ENCODE measurements around the gene AUTS2.

The AUTS2 gene

GRCh38 chr7:70434821-70435220 lies 836.5 kb downstream of the AUTS2 start:
- in situ Hi-C loops (cut with MboI; ENCODE audit: low pct_unique_long_range_greater_than_20kb, low sequenced_read_pairs): no loop called here

GRCh38 chr7:70435634-70436033 lies 837.4 kb downstream of the AUTS2 start:
- in situ Hi-C loops (cut with MboI; ENCODE audit: low pct_unique_long_range_greater_than_20kb, low sequenced_read_pairs): no loop called here
- DNase-seq: no peak

More at GRCh38 chr7:70434821-70435220, 836.5 kb downstream of the AUTS2 start:
- DNase-seq: no peak

- in situ Hi-C loops (cut with MboI; ENCODE audit: low pct_unique_long_range_greater_than_20kb, low sequenced_read_pairs): no loop called here
- no peak for DNase-seq
These were observed 838.6 kb downstream of the AUTS2 start for GRCh38 chr7:70436790-70437350.

DNA sequence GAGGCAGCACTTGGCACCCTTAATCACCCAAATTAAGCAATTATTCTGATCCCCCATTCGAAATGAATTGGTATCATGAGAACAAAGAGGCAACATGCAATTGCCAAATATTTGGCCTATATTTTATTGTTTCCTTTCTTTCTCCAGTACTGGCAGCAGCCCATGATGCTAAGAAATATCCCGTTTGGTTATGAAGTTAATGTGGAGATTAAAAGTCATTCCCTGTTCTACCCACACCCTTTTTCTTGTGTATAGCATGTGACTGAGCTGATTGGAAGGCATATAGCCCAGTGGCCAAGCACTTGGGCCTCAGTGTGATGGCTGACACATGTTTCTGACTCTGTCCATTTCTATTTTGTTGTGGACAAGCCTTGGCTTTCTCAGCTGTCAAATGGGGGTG lies 841.4 kb downstream of the AUTS2 start:
- in situ Hi-C loops (cut with MboI; ENCODE audit: low pct_unique_long_range_greater_than_20kb, low sequenced_read_pairs): no loop called here
- no peak for DNase-seq

DNA sequence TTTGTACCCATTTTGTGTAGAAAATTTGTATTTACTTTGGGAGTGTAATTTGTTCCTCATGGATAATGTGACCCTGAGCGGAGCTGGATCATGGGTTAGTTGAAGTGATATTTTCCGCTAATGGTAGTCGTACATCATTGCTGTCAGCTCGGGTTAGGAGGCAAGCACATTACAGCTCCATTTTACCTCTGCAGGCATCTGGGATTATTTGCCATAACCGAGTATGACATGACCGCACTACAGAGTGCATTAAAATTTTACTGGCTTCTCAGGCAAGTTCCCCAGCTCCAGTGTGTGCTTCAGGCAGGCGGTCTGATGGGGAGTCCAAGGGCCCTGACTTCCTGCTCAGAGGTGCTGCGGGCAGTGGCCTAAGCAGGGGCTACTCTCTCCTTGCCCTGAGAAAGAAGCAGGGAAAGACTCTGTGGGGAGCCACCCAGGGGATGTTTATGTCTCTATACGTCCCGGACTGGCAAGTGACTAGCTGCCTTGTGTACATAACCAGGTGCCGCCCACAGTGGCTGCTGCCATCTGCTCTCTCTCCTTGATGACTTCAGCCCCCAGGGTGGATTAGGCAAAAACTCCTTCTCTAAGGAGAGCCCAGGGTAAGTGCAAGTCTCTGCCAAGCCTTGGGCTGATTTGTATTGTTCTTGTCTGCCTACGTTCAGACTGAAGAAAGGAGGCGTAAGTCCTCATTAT lies 848.3 kb downstream of the AUTS2 start:
- in situ Hi-C loops (cut with MboI; ENCODE audit: low pct_unique_long_range_greater_than_20kb, low sequenced_read_pairs): no loop called here
- no peak for DNase-seq

- in situ Hi-C loops (cut with MboI; ENCODE audit: low pct_unique_long_range_greater_than_20kb, low sequenced_read_pairs): no loop called here
- DNase-seq: no peak
These were observed 850.1 kb downstream of the AUTS2 start for GRCh38 chr7:70448312-70448906.

DNA sequence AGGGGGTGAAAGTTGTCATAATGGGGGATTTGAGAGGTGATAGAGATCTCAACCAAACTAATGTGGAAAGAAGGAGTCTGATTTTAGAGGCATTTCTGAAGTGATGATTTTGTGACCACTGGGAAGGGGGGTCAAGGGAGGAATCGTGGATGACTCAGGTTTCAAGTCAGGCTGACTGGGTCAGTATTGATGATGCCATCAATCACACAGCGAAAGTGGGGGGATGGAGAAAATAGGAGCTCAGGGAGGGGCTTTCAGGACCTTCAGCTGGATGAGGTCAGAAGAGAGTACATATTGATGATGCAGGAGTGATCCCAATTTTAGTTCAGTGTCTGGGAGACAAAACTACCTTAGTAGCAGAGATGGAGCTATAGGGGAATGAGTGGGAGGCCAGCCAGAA lies 852.5 kb downstream of the AUTS2 start:
- in situ Hi-C loops (cut with MboI; ENCODE audit: low pct_unique_long_range_greater_than_20kb, low sequenced_read_pairs): no loop called here
- no peak for DNase-seq

DNA sequence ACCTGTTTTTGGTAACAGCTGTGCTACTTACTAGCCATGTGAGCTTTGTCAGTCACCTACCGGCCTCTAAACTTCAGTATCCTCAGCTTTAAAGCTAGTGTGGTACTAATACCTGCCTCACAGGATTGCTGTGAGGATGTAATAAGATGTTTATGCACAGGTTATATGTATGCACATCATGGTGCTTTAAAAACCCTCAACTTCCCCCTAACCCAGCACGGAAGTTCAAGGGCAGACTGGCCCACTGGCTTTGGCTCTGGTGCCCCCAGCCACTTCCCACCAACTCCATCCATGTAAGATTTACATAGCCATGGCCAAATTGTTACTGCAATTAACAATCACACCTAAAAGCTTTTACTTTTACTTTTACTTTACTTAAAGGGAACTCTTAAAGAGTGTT lies 857.6 kb downstream of the AUTS2 start:
- in situ Hi-C loops (cut with MboI; ENCODE audit: low pct_unique_long_range_greater_than_20kb, low sequenced_read_pairs): no loop called here
- no peak for DNase-seq

- in situ Hi-C loops (cut with MboI; ENCODE audit: low pct_unique_long_range_greater_than_20kb, low sequenced_read_pairs): no loop called here
- no peak for DNase-seq
These were observed 858.4 kb downstream of the AUTS2 start for GRCh38 chr7:70456719-70457118.

- DNase-seq: no peak
- in situ Hi-C loops (cut with MboI; ENCODE audit: low pct_unique_long_range_greater_than_20kb, low sequenced_read_pairs): no loop called here
These were observed 859.2 kb downstream of the AUTS2 start for GRCh38 chr7:70457482-70457881.

GRCh38 chr7:70457883-70458680 lies 859.8 kb downstream of the AUTS2 start:
- in situ Hi-C loops (cut with MboI; ENCODE audit: low pct_unique_long_range_greater_than_20kb, low sequenced_read_pairs): no loop called here
- no peak for DNase-seq

GRCh38 chr7:70458745-70459144 lies 860.5 kb downstream of the AUTS2 start:
- in situ Hi-C loops (cut with MboI; ENCODE audit: low pct_unique_long_range_greater_than_20kb, low sequenced_read_pairs): no loop called here
- DNase-seq: no peak

DNA sequence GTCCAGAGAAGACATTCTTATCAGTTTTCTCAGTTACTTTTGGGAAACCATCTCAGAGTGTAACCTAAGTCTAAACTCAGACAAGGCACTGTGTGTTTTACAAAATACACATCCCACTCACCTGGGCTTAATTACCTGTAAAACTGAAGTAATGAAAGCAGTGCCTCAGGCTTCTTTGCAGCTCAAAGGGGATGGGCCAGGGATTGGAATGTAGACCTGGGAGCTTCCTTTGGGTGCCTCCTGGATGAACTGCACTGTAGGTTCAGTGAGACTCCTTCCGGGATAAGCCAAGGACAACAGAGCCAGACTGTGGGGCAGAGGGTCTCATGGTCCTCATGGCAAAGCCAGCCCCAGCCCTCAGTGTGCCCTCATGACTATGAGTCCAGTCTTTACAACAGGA lies 861.3 kb downstream of the AUTS2 start:
- no peak for DNase-seq
- in situ Hi-C loops (cut with MboI; ENCODE audit: low pct_unique_long_range_greater_than_20kb, low sequenced_read_pairs): no loop called here

GRCh38 chr7:70460071-70460470 lies 861.8 kb downstream of the AUTS2 start:
- no peak for DNase-seq
- in situ Hi-C loops (cut with MboI; ENCODE audit: low pct_unique_long_range_greater_than_20kb, low sequenced_read_pairs): no loop called here

GRCh38 chr7:70460562-70460961 lies 862.3 kb downstream of the AUTS2 start:
- DNase-seq: no peak
- in situ Hi-C loops (cut with MboI; ENCODE audit: low pct_unique_long_range_greater_than_20kb, low sequenced_read_pairs): no loop called here

DNA sequence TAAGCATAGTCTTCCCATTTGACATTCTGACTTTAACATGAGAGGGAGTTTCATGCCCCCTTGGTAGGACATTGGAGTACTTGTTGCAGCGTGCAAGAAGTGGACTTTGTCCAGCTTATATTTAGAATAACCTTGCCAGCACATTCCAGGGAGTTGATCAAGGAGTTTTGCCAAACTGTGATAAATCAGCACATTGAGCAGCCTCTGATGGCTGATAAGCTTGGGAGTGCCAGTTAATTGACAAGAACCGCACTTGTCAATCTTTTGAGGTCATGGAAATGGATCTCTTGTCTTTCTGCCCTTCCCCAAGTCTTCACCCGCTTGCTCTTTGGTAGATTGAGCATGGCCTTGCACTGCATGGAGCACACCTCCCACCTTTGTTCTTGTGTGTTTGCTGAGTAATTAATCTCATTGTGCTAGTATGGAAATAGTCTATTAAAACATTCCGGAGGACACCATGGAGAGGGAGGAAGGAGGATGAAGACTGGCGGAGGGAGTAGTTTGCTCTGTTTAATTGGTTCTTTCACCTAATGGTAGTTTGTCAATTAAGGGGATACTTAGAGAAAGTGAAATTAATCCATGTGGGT lies 865.2 kb downstream of the AUTS2 start:
- DNase-seq: no peak
- in situ Hi-C loops (cut with MboI; ENCODE audit: low pct_unique_long_range_greater_than_20kb, low sequenced_read_pairs): no loop called here

DNA sequence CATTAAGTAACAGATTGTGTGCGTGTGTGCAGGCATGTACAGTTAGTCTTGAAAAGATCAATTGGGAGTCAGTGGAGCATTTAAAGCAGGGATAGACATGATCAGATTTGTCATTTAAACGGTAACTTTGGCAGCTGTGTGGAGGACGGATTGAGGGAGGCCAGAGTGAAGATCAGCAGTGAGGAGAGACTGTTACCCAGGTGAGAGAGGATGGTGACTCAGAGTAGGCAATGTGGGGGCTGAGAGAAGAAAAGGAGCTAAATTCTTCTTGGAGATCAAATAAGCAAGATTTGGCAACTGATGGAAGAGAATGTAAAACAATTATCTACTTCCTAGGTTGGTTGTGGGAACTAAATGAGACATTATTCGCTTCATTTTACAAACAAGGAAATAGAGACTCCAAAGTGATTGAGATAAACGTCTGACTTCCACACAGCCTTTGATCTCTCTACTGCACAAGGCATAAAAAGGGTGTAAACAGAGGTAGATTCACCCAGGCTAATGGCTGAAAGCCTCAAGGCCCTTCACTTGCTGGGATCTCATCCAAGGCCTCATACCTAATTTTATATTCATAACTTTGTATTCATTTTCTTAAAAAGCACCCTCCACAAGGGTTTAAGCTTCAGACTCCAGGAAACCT lies 868.6 kb downstream of the AUTS2 start:
- DNase-seq: no peak
- in situ Hi-C loops (cut with MboI; ENCODE audit: low pct_unique_long_range_greater_than_20kb, low sequenced_read_pairs): no loop called here

DNA sequence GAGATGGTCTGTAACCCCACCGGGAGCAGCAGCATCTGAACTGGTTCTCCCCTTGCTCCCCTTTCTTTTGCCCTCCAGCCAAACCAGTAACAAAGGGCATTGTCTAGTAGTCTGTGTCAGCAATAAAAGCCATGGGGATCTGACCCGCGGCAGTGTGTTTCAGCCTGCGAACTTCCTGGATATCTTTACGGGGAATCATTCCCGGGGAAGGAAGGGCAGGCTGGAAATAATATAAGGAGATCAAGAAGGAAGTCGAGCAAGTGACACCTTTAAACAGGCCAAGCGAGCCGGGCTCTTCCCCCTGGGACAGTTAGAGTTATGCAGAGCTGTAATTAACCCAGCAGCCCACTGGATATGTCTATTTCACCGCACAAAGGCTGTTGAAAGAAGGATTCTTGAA lies 872.5 kb downstream of the AUTS2 start:
- in situ Hi-C loops (cut with MboI; ENCODE audit: low pct_unique_long_range_greater_than_20kb, low sequenced_read_pairs): no loop called here

GRCh38 chr7:70472601-70473237 lies 874.4 kb downstream of the AUTS2 start:
- no peak for DNase-seq
- in situ Hi-C loops (cut with MboI; ENCODE audit: low pct_unique_long_range_greater_than_20kb, low sequenced_read_pairs): no loop called here

More for the DNA sequence above, 872.5 kb downstream of the AUTS2 start:
- DNase-seq: no peak

Data from KBM-7 (cell line).